IMR-90 (cell line): ENCODE results near the gene KDF1. TPM values are rescaled to one million over a fixed set of nuclear protein-coding genes. Genes with fewer than 3 reads are reported as not detected.

ENCODE experiments used
- ATAC-seq: fragments of 200-7000 bp; cut with Tn5 transposase; 2 replicates; pipeline ENCODE4 v1.9.1; 2020; ENCODE audit warnings: low read depth, mild to moderate bottlenecking, moderate library complexity
- BruUV-seq: library from RNA; stranded (reverse); fragments of 400-500 nt; replicated peaks from 2 replicates; lab custom pipeline; 2021; lab: Mats Ljungman, UMichigan
- CTCF ChIA-PET: fragments of 300-600 bp; formaldehyde crosslinking; extraction: SDS; loops from one replicate; lab custom pipeline; 2021; ENCODE audit warnings: antibody characterized with exemption; lab: Yijun Ruan, JAX
- POLR2A ChIA-PET: fragments of 300-600 bp; sonication (Branson Sonifier 250); formaldehyde crosslinking; loops from one replicate; lab custom pipeline; 2022; ENCODE audit warnings: antibody characterized with exemption; ENCODE audit not compliant: unreplicated experiment; lab: Charles Lee
- DNase-seq: peaks from one replicate; pipeline ENCODE4 v3.0.0; 2013
- H2AFZ ChIP-seq: replicated peaks from 2 replicates; pipeline ENCODE3; 2013; ENCODE audit warnings: low read length, mild to moderate bottlenecking; ENCODE audit not compliant: poor library complexity
- H2AK5ac ChIP-seq: 2 replicates; pipeline ENCODE4 v1.6.1; 2013; ENCODE audit warnings: low read depth, low read length, inconsistent platforms
- H2AK9ac ChIP-seq: replicated peaks from 2 replicates; pipeline ENCODE3; 2013; ENCODE audit warnings: mild to moderate bottlenecking, low read depth, low read length, moderate library complexity; ENCODE audit not compliant: poor library complexity
- H2BK120ac ChIP-seq: 2 replicates; pipeline ENCODE4 v1.6.1; 2013; ENCODE audit warnings: low read depth, low read length, inconsistent platforms
- H2BK15ac ChIP-seq: 3 replicates; pipeline ENCODE4 v1.6.1; 2013; ENCODE audit warnings: low read depth, low read length, inconsistent platforms
- H2BK20ac ChIP-seq: 2 replicates; pipeline ENCODE4 v1.6.1; 2013; ENCODE audit warnings: low read depth, mild to moderate bottlenecking, inconsistent platforms, low read length, moderate library complexity
- H2BK5ac ChIP-seq: 2 replicates; pipeline ENCODE4 v1.6.1; 2013; ENCODE audit warnings: mild to moderate bottlenecking, low read depth, low read length, inconsistent platforms; ENCODE audit not compliant: poor library complexity, severe bottlenecking
- H3K14ac ChIP-seq: replicated peaks from 2 replicates; pipeline ENCODE4 v1.6.1; 2013; ENCODE audit warnings: low read depth, low read length, inconsistent platforms
- H3K18ac ChIP-seq: 2 replicates; pipeline ENCODE4 v1.6.1; 2013; ENCODE audit warnings: low read depth, low read length, control low read depth
- H3K23ac ChIP-seq: 2 replicates; pipeline ENCODE4 v1.6.1; 2013; ENCODE audit warnings: low read depth, low read length, inconsistent platforms
- H3K27ac ChIP-seq: 2 replicates; pipeline ENCODE4 v1.5.1; 2013; ENCODE audit warnings: mild to moderate bottlenecking, control low read depth, low read length; ENCODE audit not compliant: insufficient read depth
- H3K27me3 ChIP-seq: 2 replicates; pipeline ENCODE4 v1.6.1; 2013; ENCODE audit warnings: low read length; ENCODE audit not compliant: control insufficient read depth, insufficient read depth
- H3K36me3 ChIP-seq: 2 replicates; pipeline ENCODE4 v1.6.1; 2013; ENCODE audit warnings: low read length, mixed read lengths; ENCODE audit not compliant: control insufficient read depth, insufficient read depth
- H3K4ac ChIP-seq: 2 replicates; pipeline ENCODE4 v1.6.1; 2013; ENCODE audit warnings: low read depth, low read length, inconsistent platforms
- H3K4me1 ChIP-seq: 2 replicates; pipeline ENCODE4 v1.6.1; 2013; ENCODE audit warnings: low read length, mixed read lengths; ENCODE audit not compliant: control insufficient read depth, insufficient read depth
- H3K4me2 ChIP-seq: 2 replicates; pipeline ENCODE4 v1.6.1; 2013; ENCODE audit warnings: low read depth, mild to moderate bottlenecking, control low read depth, low read length, moderate library complexity
- H3K4me3 ChIP-seq: 2 replicates; pipeline ENCODE4 v1.5.1; 2013; ENCODE audit warnings: low read depth, mild to moderate bottlenecking, control low read depth, low read length, moderate library complexity; ENCODE audit not compliant: insufficient read depth
- H3K56ac ChIP-seq: 2 replicates; pipeline ENCODE4 v1.6.1; 2013; ENCODE audit warnings: low read length, inconsistent platforms; ENCODE audit not compliant: insufficient read depth; ENCODE audit errors: extremely low read depth
- H3K79me1 ChIP-seq, 2 experiments: 2 replicates each; pipeline ENCODE4 v1.6.1; 2013; ENCODE audit warnings: low read length in 2 of 2, inconsistent platforms in 1 of 2, low read depth in 1 of 2
- H3K9ac ChIP-seq: 2 replicates; pipeline ENCODE4 v1.6.1; 2013; ENCODE audit warnings: low read depth, low read length, control low read depth
- H3K9me1 ChIP-seq: 2 replicates; pipeline ENCODE4 v1.6.1; 2013; ENCODE audit warnings: low read length, inconsistent platforms; ENCODE audit not compliant: insufficient read depth
- H3K9me3 ChIP-seq: 2 replicates; pipeline ENCODE4 v1.6.1; 2013; ENCODE audit warnings: low read length; ENCODE audit not compliant: control insufficient read depth, insufficient read depth
- H4K20me1 ChIP-seq: 2 replicates; pipeline ENCODE4 v1.6.1; 2013; ENCODE audit warnings: low read length, inconsistent platforms; ENCODE audit not compliant: insufficient read depth
- H4K5ac ChIP-seq: 2 replicates; pipeline ENCODE4 v1.6.1; 2013; ENCODE audit warnings: mild to moderate bottlenecking, low read depth, low read length, control low read depth
- H4K8ac ChIP-seq, 2 experiments: 2 replicates each; pipeline ENCODE4 v1.6.1; 2013; ENCODE audit warnings: low read depth in 2 of 2, low read length in 2 of 2, control low read depth in 1 of 2, inconsistent platforms in 1 of 2
- H4K91ac ChIP-seq: 2 replicates; pipeline ENCODE4 v1.6.1; 2013; ENCODE audit warnings: low read depth, low read length, inconsistent platforms; ENCODE audit not compliant: insufficient read depth
- CEBPB ChIP-seq: IDR thresholded peaks from 2 replicates; pipeline ENCODE4 v1.6.1; 2012; ENCODE audit warnings: low read depth, low read length, improper control_type of control experiment
- CHD1 ChIP-seq: IDR thresholded peaks from 2 replicates; pipeline ENCODE4 v1.6.1; 2012; ENCODE audit warnings: low read depth, low read length, improper control_type of control experiment
- FOS ChIP-seq: fragments of 150-350 bp; IDR thresholded peaks from 2 replicates; pipeline ENCODE4 v1.6.1; 2016; ENCODE audit warnings: low read depth, low read length
- MAFK ChIP-seq: IDR thresholded peaks from 2 replicates; pipeline ENCODE4 v1.6.1; 2012; ENCODE audit warnings: low read depth, low read length, improper control_type of control experiment
- MAZ ChIP-seq: IDR thresholded peaks from 2 replicates; pipeline ENCODE4 v1.6.1; 2012; ENCODE audit warnings: low read depth, mild to moderate bottlenecking, low read length, improper control_type of control experiment, moderate library complexity, borderline replicate concordance
- MXI1 ChIP-seq: IDR thresholded peaks from 2 replicates; pipeline ENCODE4 v1.6.1; 2012; ENCODE audit warnings: low read depth, mild to moderate bottlenecking, low read length, moderate library complexity, borderline replicate concordance
- NFE2L2 ChIP-seq: fragments of 150-350 bp; IDR thresholded peaks from 2 replicates; pipeline ENCODE4 v1.6.1; 2016; ENCODE audit warnings: low read depth, mild to moderate bottlenecking, low read length
- POLR2A ChIP-seq: IDR thresholded peaks from 2 replicates; pipeline ENCODE4 v1.6.1; 2012; ENCODE audit warnings: mild to moderate bottlenecking, low read depth, low read length
- RAD21 ChIP-seq: IDR thresholded peaks from 2 replicates; pipeline ENCODE4 v1.6.1; 2012; ENCODE audit warnings: low read length, improper control_type of control experiment
- RCOR1 ChIP-seq: IDR thresholded peaks from 2 replicates; pipeline ENCODE4 v1.6.1; 2012; ENCODE audit warnings: mild to moderate bottlenecking, low read length, improper control_type of control experiment; ENCODE audit not compliant: insufficient replicate concordance
- RFX5 ChIP-seq: IDR thresholded peaks from 2 replicates; pipeline ENCODE4 v1.8.0; 2012; ENCODE audit warnings: low read depth, mild to moderate bottlenecking, low read length, moderate library complexity
- SMC3 ChIP-seq: fragments of 150-350 bp; IDR thresholded peaks from 2 replicates; pipeline ENCODE4 v1.6.1; 2016; ENCODE audit warnings: low read depth, mild to moderate bottlenecking, antibody characterized with exemption, low read length, moderate library complexity
- WGBS, 2 experiments: methylation state at CpG; one replicate each; pipeline versions ENCODE4 v1.1.5 to v1.1.7; 2013; ENCODE audit warnings: missing lambda C conversion rate in 2 of 2; ENCODE audit not compliant: insufficient read length in 1 of 2; ENCODE audit errors: extremely low coverage in 2 of 2; 5-methylcytosine and 5-hydroxymethylcytosine counted together
- dilution Hi-C: fragments of 300-500 bp; cut with HindIII; formaldehyde crosslinking; loops from one replicate; pipeline ENCODE4 v1.14.3; 2018; ENCODE audit warnings: low sequenced_read_pairs; ENCODE audit not compliant: unreplicated experiment
- in situ Hi-C: fragments of 300-500 bp; cut with MboI; formaldehyde crosslinking; loops from 3 replicates; pipeline ENCODE4 v1.14.3; 2019; ENCODE audit warnings: low sequenced_read_pairs, inconsistent platforms, mixed read lengths
- intact Hi-C: fragments of 100-400 bp; cut with micrococcal nuclease; formaldehyde crosslinking; loops from 2 replicates; pipeline ENCODE4 v1.10.0; 2022
- polyA plus RNA-seq, 3 experiments: library from polyadenylated mRNA; depleted of rRNA; stranded (reverse); fragments of >200 nt; gene quantifications; 2 replicates each; pipeline ENCODE4 v1.2.3, GENCODE V29; 2012; ENCODE audit warnings: low replicate concordance in 1 of 3
- total RNA-seq: library from RNA; depleted of rRNA; stranded (reverse); fragments of >200 nt; gene quantifications from 2 replicates; pipeline ENCODE4 v1.2.3, GENCODE V29; 2012
- TF ChIP-seq, protein P1 (sequence below): fragments of 150-350 bp; IDR thresholded peaks from 2 replicates; pipeline ENCODE4 v1.6.1; 2016; ENCODE audit warnings: low read depth, mild to moderate bottlenecking, low read length, moderate library complexity, borderline replicate concordance
- TF ChIP-seq, protein P2 (sequence below): fragments of 150-350 bp; IDR thresholded peaks from 2 replicates; pipeline ENCODE4 v1.6.1; 2017; ENCODE audit warnings: mild to moderate bottlenecking, antibody characterized with exemption, low read length, low read depth
- TF ChIP-seq, protein P3 (sequence below): conservative IDR thresholded peaks from 2 replicates; pipeline ENCODE4 v1.5.1; 2012; ENCODE audit warnings: mild to moderate bottlenecking, low read depth, low read length, improper control_type of control experiment

The KDF1 gene
- total and polyA plus RNA-seq, 2 of the 4 experiments (the other 2 are of a cell fraction): not detected

DNA sequence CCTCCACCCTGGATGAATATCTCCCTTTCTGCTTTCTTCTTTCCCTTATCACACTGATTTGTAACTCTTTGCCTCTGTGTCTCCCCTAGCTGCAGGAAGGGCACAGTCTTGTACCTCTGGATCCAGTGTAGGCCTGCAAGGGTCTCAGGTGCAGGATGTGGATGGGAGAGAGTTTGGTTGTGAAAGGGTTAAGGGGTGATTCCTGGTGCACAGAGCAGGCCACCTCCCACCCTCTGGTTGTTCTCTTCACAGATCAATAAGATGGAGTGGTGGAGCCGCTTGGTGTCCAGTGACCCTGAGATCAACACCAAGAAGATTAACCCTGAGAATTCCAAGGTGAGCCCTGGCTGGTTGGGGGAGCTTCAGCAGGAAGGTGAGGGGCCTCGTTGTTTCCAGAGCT is 15.1 kb downstream of the KDF1 start:
- Histone ChIP-seq H3K18ac (no peak overlapping the region), H3K9ac (no peak overlapping the region), H2BK20ac (no peak overlapping the region), H3K27me3 (no peaks in the 10 kb centered on the region), H3K36me3 (peaks cover 47% of the 10 kb centered on the region), H4K20me1 (no peaks in the 10 kb centered on the region; the same call in 1 of the 2 replicates), H2BK15ac (no peak overlapping the region), H3K14ac (no peak overlapping the region), H2BK120ac (no peak overlapping the region), H4K5ac (no peak overlapping the region), H2BK5ac (no peak overlapping the region), H3K4me2 (no peak overlapping the region), H3K79me1 (peaks cover 5 to 13% of the 10 kb centered on the region in 2 experiments; a peak in 3 of 4 replicates), H3K9me1 (0 out of 2 replicates have a peak, but pooled peaks cover 4% of the 10 kb centered on the region), H3K4me1 (no peaks in the 10 kb centered on the region), H3K56ac (no peak overlapping the region), H2AFZ (no peak overlapping the region), H3K23ac (no peak overlapping the region), H4K8ac (no peak overlapping the region), H2AK9ac (no peak overlapping the region), H3K9me3 (no peaks in the 10 kb centered on the region), H2AK5ac (no peak overlapping the region), H3K4me3 (no peak overlapping the region), H3K4ac (no peak overlapping the region), H4K91ac (no peak overlapping the region), H3K27ac (no peak overlapping the region)
- DNase-seq (no peak), ATAC-seq (no peak)
- intact Hi-C loops (no loop called here), in situ Hi-C loops (no loop called here), dilution Hi-C loops (no loop called here)
- CTCF ChIA-PET: no interaction called here
- TF ChIP-seq, protein P1, sequence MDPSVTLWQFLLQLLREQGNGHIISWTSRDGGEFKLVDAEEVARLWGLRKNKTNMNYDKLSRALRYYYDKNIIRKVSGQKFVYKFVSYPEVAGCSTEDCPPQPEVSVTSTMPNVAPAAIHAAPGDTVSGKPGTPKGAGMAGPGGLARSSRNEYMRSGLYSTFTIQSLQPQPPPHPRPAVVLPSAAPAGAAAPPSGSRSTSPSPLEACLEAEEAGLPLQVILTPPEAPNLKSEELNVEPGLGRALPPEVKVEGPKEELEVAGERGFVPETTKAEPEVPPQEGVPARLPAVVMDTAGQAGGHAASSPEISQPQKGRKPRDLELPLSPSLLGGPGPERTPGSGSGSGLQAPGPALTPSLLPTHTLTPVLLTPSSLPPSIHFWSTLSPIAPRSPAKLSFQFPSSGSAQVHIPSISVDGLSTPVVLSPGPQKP: no peak
- no peak for TF ChIP-seq SMC3
- no peak for TF ChIP-seq NFE2L2
- TF ChIP-seq MXI1: no peak
- TF ChIP-seq CHD1: no peak
- TF ChIP-seq MAFK: no peak
- TF ChIP-seq, protein P2, sequence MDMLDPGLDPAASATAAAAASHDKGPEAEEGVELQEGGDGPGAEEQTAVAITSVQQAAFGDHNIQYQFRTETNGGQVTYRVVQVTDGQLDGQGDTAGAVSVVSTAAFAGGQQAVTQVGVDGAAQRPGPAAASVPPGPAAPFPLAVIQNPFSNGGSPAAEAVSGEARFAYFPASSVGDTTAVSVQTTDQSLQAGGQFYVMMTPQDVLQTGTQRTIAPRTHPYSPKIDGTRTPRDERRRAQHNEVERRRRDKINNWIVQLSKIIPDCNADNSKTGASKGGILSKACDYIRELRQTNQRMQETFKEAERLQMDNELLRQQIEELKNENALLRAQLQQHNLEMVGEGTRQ: no peak
- no peak for TF ChIP-seq RFX5
- TF ChIP-seq POLR2A: no peak
- no peak for TF ChIP-seq RAD21
- no peak for TF ChIP-seq RCOR1
- TF ChIP-seq CEBPB: no peak
- TF ChIP-seq, protein P3, sequence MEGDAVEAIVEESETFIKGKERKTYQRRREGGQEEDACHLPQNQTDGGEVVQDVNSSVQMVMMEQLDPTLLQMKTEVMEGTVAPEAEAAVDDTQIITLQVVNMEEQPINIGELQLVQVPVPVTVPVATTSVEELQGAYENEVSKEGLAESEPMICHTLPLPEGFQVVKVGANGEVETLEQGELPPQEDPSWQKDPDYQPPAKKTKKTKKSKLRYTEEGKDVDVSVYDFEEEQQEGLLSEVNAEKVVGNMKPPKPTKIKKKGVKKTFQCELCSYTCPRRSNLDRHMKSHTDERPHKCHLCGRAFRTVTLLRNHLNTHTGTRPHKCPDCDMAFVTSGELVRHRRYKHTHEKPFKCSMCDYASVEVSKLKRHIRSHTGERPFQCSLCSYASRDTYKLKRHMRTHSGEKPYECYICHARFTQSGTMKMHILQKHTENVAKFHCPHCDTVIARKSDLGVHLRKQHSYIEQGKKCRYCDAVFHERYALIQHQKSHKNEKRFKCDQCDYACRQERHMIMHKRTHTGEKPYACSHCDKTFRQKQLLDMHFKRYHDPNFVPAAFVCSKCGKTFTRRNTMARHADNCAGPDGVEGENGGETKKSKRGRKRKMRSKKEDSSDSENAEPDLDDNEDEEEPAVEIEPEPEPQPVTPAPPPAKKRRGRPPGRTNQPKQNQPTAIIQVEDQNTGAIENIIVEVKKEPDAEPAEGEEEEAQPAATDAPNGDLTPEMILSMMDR: no peak
- no peak for TF ChIP-seq FOS
- TF ChIP-seq MAZ: no peak
- WGBS, 2 experiments: no CpG with 5 or more reads among the region's 2 CpGs
- POLR2A ChIA-PET: no interaction called here
- no TSS peak for BruUV-seq
